A549 (cell line): Measurements from ENCODE around the gene KMO. TPM values are rescaled to one million over a fixed set of nuclear protein-coding genes. Genes with fewer than 3 reads are reported as not detected.
A peak's percentile ranks its signal among the peaks of the same experiment; 100 is the strongest.

Experiments
- ATAC-seq, 2 experiments: fragments of 200-7000 bp in 1 of 2; fragments of >200 bp in 1 of 2; cut with Nextera tagmentation in 1 of 2; cut with Tn5 transposase in 1 of 2; 3 replicates each; pipeline versions ENCODE4 v1.8.0 to v1.9.1; 2018 to 2020; ENCODE audit warnings: mild to moderate bottlenecking in 1 of 2, moderate library complexity in 1 of 2
- CTCF ChIA-PET: fragments of 300-600 bp; sonication (Branson Sonifier 250); formaldehyde crosslinking; extraction: SDS; loops from one replicate; lab custom pipeline; 2021; ENCODE audit warnings: antibody characterized with exemption, inconsistent platforms; lab: Yijun Ruan, JAX
- POLR2A ChIA-PET: fragments of 350-600 bp; formaldehyde crosslinking; extraction: SDS; loops from one replicate; lab custom pipeline; 2021; ENCODE audit warnings: antibody characterized with exemption, inconsistent platforms; lab: Yijun Ruan, JAX
- DNase-seq, 2 experiments: peaks; one replicate each; pipeline versions ENCODE4 v3.0.0 to v3.0.0-alpha.2; 2011 to 2016; ENCODE audit warnings: low read depth in 1 of 2, low spot score in 1 of 2
- FAIRE-seq: peaks from 2 replicates; lab custom pipeline; 2011; peaks lifted over from hg19 to GRCh38; lab: Jason Lieb, UNC
- H3K27ac ChIP-seq, 2 experiments: fragments of >200 bp; sonication (Bioruptor Twin); formaldehyde crosslinking; 3 replicates each; pipeline ENCODE4 v1.5.1; 2016 to 2017
- H3K4me1 ChIP-seq: fragments of >200 bp; sonication (Bioruptor Twin); formaldehyde crosslinking; 3 replicates; pipeline ENCODE4 v1.6.1; 2016
- H3K4me2 ChIP-seq: fragments of >200 bp; sonication (Bioruptor Twin); formaldehyde crosslinking; 3 replicates; pipeline ENCODE4 v1.6.1; 2016
- H3K4me3 ChIP-seq: fragments of >200 bp; sonication (Bioruptor Twin); formaldehyde crosslinking; 3 replicates; pipeline ENCODE4 v1.5.1; 2016
- H3K9me3 ChIP-seq: fragments of >200 bp; sonication (Bioruptor Twin); formaldehyde crosslinking; 3 replicates; pipeline ENCODE4 v1.6.1; 2016
- ATOH8 ChIP-seq: fragments of 250-450 bp; sonication (Bioruptor Pico); IDR thresholded peaks from 2 replicates; pipeline ENCODE4 v1.5.0; 2020; ENCODE audit warnings: low read depth, mild to moderate bottlenecking, moderate library complexity
- CBX2 ChIP-seq: fragments of 200-600 bp; sonication (generic); IDR thresholded peaks from 2 replicates; pipeline ENCODE4 v1.6.1; 2016; ENCODE audit warnings: low read depth, mild to moderate bottlenecking, borderline replicate concordance
- CHD2 ChIP-seq: fragments of 150-350 bp; IDR thresholded peaks from 2 replicates; pipeline ENCODE4 v1.6.1; 2014; ENCODE audit warnings: low read length; ENCODE audit not compliant: partially characterized antibody
- CHD4 ChIP-seq: fragments of 200-600 bp; sonication (generic); IDR thresholded peaks from 2 replicates; pipeline ENCODE4 v1.6.1; 2016; ENCODE audit warnings: antibody characterized with exemption, mild to moderate bottlenecking, borderline replicate concordance
- E2F6 ChIP-seq: IDR thresholded peaks from 2 replicates; pipeline ENCODE4 v1.6.1; 2012; ENCODE audit warnings: low read depth, borderline replicate concordance
- EHF ChIP-seq: fragments of 250-450 bp; sonication (Bioruptor Pico); IDR thresholded peaks from 2 replicates; pipeline ENCODE4 v1.5.0; 2020; ENCODE audit warnings: mild to moderate bottlenecking
- ELK1 ChIP-seq: fragments of 150-350 bp; IDR thresholded peaks from 2 replicates; pipeline ENCODE4 v1.6.1; 2014; ENCODE audit warnings: low read depth, mild to moderate bottlenecking, low read length
- ESRRA ChIP-seq: fragments of 150-350 bp; IDR thresholded peaks from 2 replicates; pipeline ENCODE4 v1.6.1; 2014; ENCODE audit warnings: mild to moderate bottlenecking, low read length, borderline replicate concordance
- FOXS1 ChIP-seq: fragments of 250-450 bp; sonication (Bioruptor Pico); IDR thresholded peaks from 2 replicates; pipeline ENCODE4 v1.5.0; 2020; ENCODE audit warnings: mild to moderate bottlenecking, moderate library complexity
- HDAC2 ChIP-seq: fragments of 200-600 bp; sonication (generic); IDR thresholded peaks from 2 replicates; pipeline ENCODE4 v1.6.1; 2016
- HEYL ChIP-seq: fragments of 250-450 bp; sonication (Bioruptor Pico); IDR thresholded peaks from 2 replicates; pipeline ENCODE4 v1.8.0; 2021; ENCODE audit warnings: mild to moderate bottlenecking, moderate library complexity
- HMGXB4 ChIP-seq: fragments of 250-450 bp; sonication (Bioruptor Pico); IDR thresholded peaks from 2 replicates; pipeline ENCODE4 v1.5.0; 2021; ENCODE audit warnings: mild to moderate bottlenecking, moderate library complexity, borderline replicate concordance
- HOXA7 ChIP-seq: fragments of 250-450 bp; sonication (Bioruptor Pico); IDR thresholded peaks from 2 replicates; pipeline ENCODE4 v1.5.0; 2020; ENCODE audit warnings: mild to moderate bottlenecking, moderate library complexity
- JUN ChIP-seq, 2 experiments: fragments of >200 bp; sonication (Bioruptor Twin); formaldehyde crosslinking; IDR thresholded peaks; 2 replicates in 1 of 2; 3 replicates in 1 of 2; pipeline ENCODE4 v1.6.1; 2016 to 2017
- JUNB ChIP-seq: fragments of >200 bp; sonication (Bioruptor Twin); formaldehyde crosslinking; IDR thresholded peaks from 2 replicates; pipeline ENCODE4 v1.6.1; 2016
- KDM5A ChIP-seq: fragments of 200-600 bp; sonication (generic); IDR thresholded peaks from 2 replicates; pipeline ENCODE4 v1.6.1; 2016; ENCODE audit warnings: antibody characterized with exemption, mild to moderate bottlenecking
- RNF2 ChIP-seq: fragments of 200-600 bp; sonication (generic); IDR thresholded peaks from 2 replicates; pipeline ENCODE4 v1.6.1; 2016; ENCODE audit warnings: low read depth, mild to moderate bottlenecking, antibody characterized with exemption, moderate library complexity, borderline replicate concordance
- USF2 ChIP-seq: fragments of 450-650 bp; IDR thresholded peaks from 2 replicates; pipeline ENCODE4 v1.6.1; 2014; ENCODE audit warnings: antibody characterized with exemption
- ZC3H11A ChIP-seq: fragments of 450-650 bp; IDR thresholded peaks from 2 replicates; pipeline ENCODE4 v1.6.1; 2014; ENCODE audit warnings: antibody characterized with exemption, mild to moderate bottlenecking
- ZNF302 ChIP-seq: fragments of 250-450 bp; sonication (Bioruptor Pico); IDR thresholded peaks from 2 replicates; pipeline ENCODE4 v1.9.0; 2021; ENCODE audit warnings: inconsistent platforms, mild to moderate bottlenecking, moderate library complexity
- ZSCAN20 ChIP-seq: fragments of 250-450 bp; sonication (Bioruptor Pico); IDR thresholded peaks from 2 replicates; pipeline ENCODE4 v1.8.0; 2022; ENCODE audit warnings: mild to moderate bottlenecking, moderate library complexity
- WGBS: methylation state at CpG from one replicate; pipeline ENCODE4 v1.1.6; 2017; ENCODE audit errors: missing lambda C conversion rate; 5-methylcytosine and 5-hydroxymethylcytosine counted together
- polyA plus RNA-seq, 4 experiments: library from polyadenylated mRNA; depleted of rRNA in 3 of 4; stranded (reverse); fragments of >200 nt; fragmentation: RNase III in 1 of 4; extraction: RNeasy Plus Mini Kit Qiagen cat#74134 plus additional on column Dnase treatment in 1 of 4; gene quantifications; 2 replicates in 3 of 4; 3 replicates in 1 of 4; pipeline ENCODE4 v1.2.3, GENCODE V29; 2011 to 2017

Gene KMO
- polyA plus RNA-seq, 2 of the 4 experiments (the other 2 are of a cell fraction): 0.35 to 0.47 TPM

GRCh38 chr1:241637046-241637590, 104.9 kb downstream of the KMO start:
- ChIA-PET POLR2A (no interaction called here), CTCF (interaction anchor here (0.7 to 4.2 kb wide), 4 partner anchors 9 to 189 kb away, joined by 3 to 24 read pairs (median 4); no protein-coding TSS in a partner anchor)
- no peak for ATAC-seq
- Histone ChIP-seq H3K27ac (peak overlapping the region; percentile 64 to 89; a peak in 3 of 6 replicates), H3K4me3 (peak overlapping the region; percentile 74), H3K4me1 (peaks cover 38% of the 10 kb centered on the region), H3K9me3 (no peaks in the 10 kb centered on the region), H3K4me2 (peak overlapping the region; percentile 88)
- DNase-seq: no peak
- no peak for TF ChIP-seq RNF2
- TF ChIP-seq ESRRA: no peak
- TF ChIP-seq ZSCAN20 (CRISPR knock-in tag): no peak
- no peak for TF ChIP-seq HEYL (CRISPR knock-in tag)
- no peak for TF ChIP-seq E2F6
- TF ChIP-seq USF2: no peak
- TF ChIP-seq JUN (IDR thresholded peaks at IDR 0.05): no peak
- no peak for TF ChIP-seq KDM5A
- no peak for TF ChIP-seq CHD4
- TF ChIP-seq JUNB: no peak
- no peak for TF ChIP-seq ZC3H11A
- TF ChIP-seq HMGXB4 (CRISPR knock-in tag): no peak
- no peak for FAIRE-seq

- peak overlapping the region; percentile 64 to 89; a peak in 5 of 6 replicates for H3K27ac ChIP-seq
- TF ChIP-seq HMGXB4 (CRISPR knock-in tag): no peak
- TF ChIP-seq FOXS1 (CRISPR knock-in tag): no peak
- no peak for TF ChIP-seq ELK1
- TF ChIP-seq CBX2: no peak
- no peak for TF ChIP-seq HDAC2
- TF ChIP-seq ATOH8: no peak
- no peak for TF ChIP-seq JUN (IDR thresholded peaks at IDR 0.05)
- TF ChIP-seq ZNF302 (CRISPR knock-in tag): no peak
- TF ChIP-seq CHD2: no peak
- TF ChIP-seq EHF: no peak
- no peak for TF ChIP-seq JUNB
- TF ChIP-seq HOXA7 (CRISPR knock-in tag): no peak
- DNase-seq: no peak
- WGBS: 63% methylated on average over 4 of the region's 4 CpGs
- H3K4me2 ChIP-seq: peak overlapping the region; percentile 88
- ChIA-PET CTCF (interaction anchor here (0.7 to 4.2 kb wide), 8 partner anchors 9 to 197 kb away, joined by 3 to 24 read pairs (median 4); no protein-coding TSS in a partner anchor), POLR2A (no interaction called here)
- H3K9me3 ChIP-seq: no peaks in the 10 kb centered on the region
- peak overlapping the region; percentile 74 for H3K4me3 ChIP-seq
- no peak for FAIRE-seq
- ATAC-seq: no peak
- peaks cover 42% of the 10 kb centered on the region for H3K4me1 ChIP-seq
Observed at GRCh38 chr1:241637604-241638003, 105.4 kb downstream of the KMO start.
